GM12873 (cell line): Measurements from ENCODE around the gene CPNE4.

Experiments
- TF ChIP-seq, protein P1 (sequence below): IDR thresholded peaks from 2 replicates; pipeline ENCODE4 v1.5.1; 2012; ENCODE audit warnings: low read depth, mild to moderate bottlenecking, moderate library complexity, low read length, control low read depth; ENCODE audit not compliant: insufficient read depth; ENCODE audit errors: missing control alignments

Gene CPNE4

DNA sequence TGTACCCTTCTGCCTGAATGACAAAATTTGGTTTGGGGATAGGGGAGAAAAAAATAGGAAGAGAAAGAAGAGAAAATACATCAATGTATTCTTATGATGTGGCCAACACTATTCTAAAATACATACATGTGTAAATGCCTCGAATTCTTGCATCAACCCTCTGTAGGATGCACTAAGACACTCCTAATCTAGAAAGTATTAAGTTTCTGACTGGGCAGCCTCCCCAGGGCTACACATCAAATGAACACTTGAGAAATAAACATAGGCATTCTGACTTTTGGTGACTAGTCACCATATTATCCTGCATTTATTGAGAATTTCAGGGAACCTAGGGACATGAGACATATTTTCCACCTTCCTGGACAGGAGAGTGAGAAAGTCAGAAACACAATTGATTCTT, 109.2 kb downstream of the CPNE4 start:
- TF ChIP-seq, protein P1, sequence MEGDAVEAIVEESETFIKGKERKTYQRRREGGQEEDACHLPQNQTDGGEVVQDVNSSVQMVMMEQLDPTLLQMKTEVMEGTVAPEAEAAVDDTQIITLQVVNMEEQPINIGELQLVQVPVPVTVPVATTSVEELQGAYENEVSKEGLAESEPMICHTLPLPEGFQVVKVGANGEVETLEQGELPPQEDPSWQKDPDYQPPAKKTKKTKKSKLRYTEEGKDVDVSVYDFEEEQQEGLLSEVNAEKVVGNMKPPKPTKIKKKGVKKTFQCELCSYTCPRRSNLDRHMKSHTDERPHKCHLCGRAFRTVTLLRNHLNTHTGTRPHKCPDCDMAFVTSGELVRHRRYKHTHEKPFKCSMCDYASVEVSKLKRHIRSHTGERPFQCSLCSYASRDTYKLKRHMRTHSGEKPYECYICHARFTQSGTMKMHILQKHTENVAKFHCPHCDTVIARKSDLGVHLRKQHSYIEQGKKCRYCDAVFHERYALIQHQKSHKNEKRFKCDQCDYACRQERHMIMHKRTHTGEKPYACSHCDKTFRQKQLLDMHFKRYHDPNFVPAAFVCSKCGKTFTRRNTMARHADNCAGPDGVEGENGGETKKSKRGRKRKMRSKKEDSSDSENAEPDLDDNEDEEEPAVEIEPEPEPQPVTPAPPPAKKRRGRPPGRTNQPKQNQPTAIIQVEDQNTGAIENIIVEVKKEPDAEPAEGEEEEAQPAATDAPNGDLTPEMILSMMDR, result no peak

DNA sequence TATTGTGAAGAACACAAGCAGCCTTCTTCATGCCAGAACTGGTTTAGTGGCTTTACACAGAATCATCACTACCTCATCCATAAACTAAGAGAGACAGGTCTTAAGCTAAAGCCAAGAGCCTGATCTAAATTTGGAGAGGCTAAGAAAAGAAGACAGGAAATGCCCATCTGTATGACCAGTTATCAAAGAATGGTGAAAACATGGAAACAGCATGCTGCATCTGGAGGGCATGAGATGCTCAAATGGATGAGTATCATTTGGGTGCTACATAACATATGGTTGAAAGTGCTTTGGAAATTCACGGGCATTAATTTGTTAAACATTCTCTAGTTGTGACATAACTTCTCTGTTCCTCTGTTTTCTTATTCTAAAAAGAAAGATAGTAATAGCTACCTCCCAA, 112.5 kb downstream of the CPNE4 start:
- TF ChIP-seq, protein P1, result no peak

DNA sequence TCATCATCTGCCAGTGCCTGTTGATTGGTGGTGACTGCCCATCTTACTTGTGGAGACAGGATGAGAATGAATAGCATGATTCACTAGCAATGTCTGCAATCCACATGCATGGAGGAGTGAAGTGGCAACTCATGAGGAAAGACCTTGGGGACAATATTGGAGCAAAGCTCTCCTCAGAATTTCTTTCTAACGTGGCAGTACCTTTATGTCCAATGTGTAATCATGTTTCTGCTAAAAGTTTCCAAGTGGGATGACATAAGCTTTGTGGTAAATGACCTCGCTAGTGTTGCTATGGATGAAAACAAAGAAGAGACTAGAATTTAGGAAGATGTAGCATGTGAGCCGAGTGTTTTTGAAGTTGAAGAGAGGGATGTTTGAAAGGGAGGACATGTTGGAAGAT, 117.8 kb downstream of the CPNE4 start:
- TF ChIP-seq, protein P1, result no peak

DNA sequence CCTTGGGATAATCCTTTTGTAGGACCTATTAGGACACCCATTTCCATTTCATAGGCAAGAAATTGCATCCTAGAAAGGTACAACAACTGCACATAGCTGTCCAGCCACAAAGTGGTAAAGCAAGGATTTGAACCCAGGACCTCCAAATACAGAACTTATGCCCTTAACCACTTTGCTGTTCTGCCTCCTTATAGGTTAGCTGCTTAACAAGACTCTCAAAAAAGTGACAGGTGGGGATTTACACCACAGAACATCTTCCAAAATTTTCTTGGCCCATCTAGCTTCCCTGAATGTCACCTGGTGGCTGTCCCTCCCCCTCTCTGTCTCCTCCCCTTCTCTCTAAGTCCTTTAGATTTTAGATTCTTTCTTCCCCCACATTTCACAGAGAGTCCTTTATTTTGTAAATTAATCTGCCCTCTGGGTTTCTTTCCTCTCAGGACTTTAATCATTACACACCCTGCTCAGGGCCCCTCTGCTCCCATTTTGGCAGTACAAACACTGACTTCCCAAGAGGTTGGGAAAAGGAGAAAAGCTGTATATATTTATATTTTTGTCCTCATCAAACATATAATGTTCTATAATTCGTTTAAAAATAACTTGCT, 120.6 kb downstream of the CPNE4 start:
- TF ChIP-seq, protein P1, result no peak

DNA sequence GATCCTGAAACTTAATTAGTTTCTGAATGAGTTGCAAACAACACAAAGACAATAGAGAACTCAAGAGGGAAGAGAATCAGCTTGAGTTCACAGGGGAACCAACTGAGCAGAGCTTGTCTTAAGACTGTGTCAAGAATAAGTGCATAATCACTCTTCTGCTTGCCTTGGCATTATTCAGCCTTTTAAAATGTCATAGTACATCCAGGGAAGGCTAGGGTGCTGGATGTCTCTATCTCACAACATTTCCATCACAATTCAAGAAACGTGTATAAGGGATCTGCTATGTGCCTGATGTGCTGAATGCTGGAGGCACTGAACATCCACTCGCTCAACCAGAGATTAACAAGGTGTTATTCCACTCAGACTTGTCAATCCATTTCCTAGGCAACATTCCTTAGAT, 122.6 kb downstream of the CPNE4 start:
- TF ChIP-seq, protein P1, result no peak

DNA sequence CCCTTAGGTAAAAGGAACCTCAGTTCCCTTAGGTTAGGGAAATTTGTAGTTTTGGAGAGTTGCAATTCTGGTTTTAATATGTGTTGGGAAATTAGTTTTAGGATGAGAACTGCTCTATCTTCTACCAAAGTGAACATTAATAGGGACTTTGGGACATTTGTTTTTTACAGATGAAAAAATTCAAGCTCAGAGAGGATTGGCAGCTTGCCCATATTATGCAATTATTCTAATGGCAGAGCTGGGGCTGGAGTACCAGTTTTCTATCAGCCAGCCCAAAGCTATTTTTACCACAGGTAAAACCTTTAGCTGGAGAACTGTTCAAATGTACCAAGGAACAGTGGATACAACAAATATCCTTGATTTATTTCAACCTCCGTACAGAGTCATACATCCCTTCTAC, 127.0 kb downstream of the CPNE4 start:
- TF ChIP-seq, protein P1, result no peak

DNA sequence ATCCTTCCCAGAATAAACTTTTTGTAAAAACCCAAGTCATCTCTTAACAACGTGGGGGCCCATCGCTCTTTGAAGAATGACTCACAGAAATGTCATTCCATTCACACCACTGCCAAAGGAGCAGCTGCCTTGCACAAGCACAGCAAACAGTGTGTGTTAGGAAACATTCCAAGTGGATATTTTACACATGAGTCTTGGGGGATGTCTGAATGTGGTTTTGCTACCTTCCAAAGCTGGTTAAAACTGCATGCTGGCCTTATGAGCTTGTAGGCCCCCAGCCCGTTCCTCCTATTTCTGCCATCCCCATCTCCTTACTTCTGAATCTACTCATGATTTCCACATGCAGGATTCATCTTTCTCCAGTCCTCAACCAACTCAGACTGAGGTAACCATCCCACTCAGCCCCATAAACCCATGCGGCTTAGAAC, 130.8 kb downstream of the CPNE4 start:
- TF ChIP-seq, protein P1, result no peak
